HG03039 (cell line): ENCODE measurements around the gene MOB3B.
"Not testable (repeated sequence)": the region's sequence is repeated elsewhere in the genome, so short reads cannot be mapped to it uniquely, and the experiment has no call there.

Experiments used
- ATAC-seq: cut with Tn5 transposase; IDR thresholded peaks from one replicate; pipeline ENCODE4 v1.9.1; 2021; ENCODE audit warnings: mild to moderate bottlenecking, moderate library complexity; ENCODE audit not compliant: unreplicated experiment

The MOB3B gene

GRCh38 chr9:27482709-27483108 lies 46.9 kb downstream of the MOB3B start:
- ATAC-seq: no peak

GRCh38 chr9:27478322-27478721 lies 51.3 kb downstream of the MOB3B start:
- ATAC-seq: no peak

- ATAC-seq: no peak
Observed at GRCh38 chr9:27476870-27477515, 52.6 kb downstream of the MOB3B start.

GRCh38 chr9:27475057-27475595 lies 54.5 kb downstream of the MOB3B start:
- no peak for ATAC-seq

GRCh38 chr9:27474305-27474704 lies 55.3 kb downstream of the MOB3B start:
- ATAC-seq: no peak

GRCh38 chr9:27473111-27473529 lies 56.5 kb downstream of the MOB3B start:
- no peak for ATAC-seq

GRCh38 chr9:27472195-27472594 lies 57.4 kb downstream of the MOB3B start:
- ATAC-seq: no peak

GRCh38 chr9:27471789-27472188 lies 57.8 kb downstream of the MOB3B start:
- ATAC-seq: no peak

- no peak for ATAC-seq
Observed at GRCh38 chr9:27471366-27471765, 58.2 kb downstream of the MOB3B start.

GRCh38 chr9:27470291-27470856 lies 59.2 kb downstream of the MOB3B start:
- no peak for ATAC-seq

GRCh38 chr9:27469550-27469949 lies 60.1 kb downstream of the MOB3B start:
- no peak for ATAC-seq

- ATAC-seq: no peak
Observed at GRCh38 chr9:27468462-27469110, 61.0 kb downstream of the MOB3B start.

GRCh38 chr9:27468000-27468399 lies 61.6 kb downstream of the MOB3B start:
- ATAC-seq: no peak

- ATAC-seq: no peak
Observed at GRCh38 chr9:27467486-27467885, 62.1 kb downstream of the MOB3B start.

GRCh38 chr9:27466516-27466915 lies 63.1 kb downstream of the MOB3B start:
- not testable (repeated sequence) for ATAC-seq

GRCh38 chr9:27464950-27465349 lies 64.7 kb downstream of the MOB3B start:
- not testable (repeated sequence) for ATAC-seq

- no peak for ATAC-seq
Observed at GRCh38 chr9:27462846-27463245, 66.8 kb downstream of the MOB3B start.

GRCh38 chr9:27462434-27462833 lies 67.2 kb downstream of the MOB3B start:
- ATAC-seq: no peak

- peak; percentile 79 for ATAC-seq
Observed at GRCh38 chr9:27460226-27461023, 69.2 kb downstream of the MOB3B start.

- ATAC-seq: no peak
Observed at GRCh38 chr9:27457445-27457844, 72.2 kb downstream of the MOB3B start.

GRCh38 chr9:27453860-27454553 lies 75.6 kb downstream of the MOB3B start:
- ATAC-seq: no peak
